ENCODE results near the gene FSTL4. TPM values are rescaled to one million over a fixed set of nuclear protein-coding genes. Genes with fewer than 3 reads are reported as not detected.
"Not testable (repeated sequence)": the region's sequence is repeated elsewhere in the genome, so short reads cannot be mapped to it uniquely, and the experiment has no call there.

The FSTL4 gene
- total RNA-seq, 1 donor from 2014 or later = 0.11 TPM

DNA sequence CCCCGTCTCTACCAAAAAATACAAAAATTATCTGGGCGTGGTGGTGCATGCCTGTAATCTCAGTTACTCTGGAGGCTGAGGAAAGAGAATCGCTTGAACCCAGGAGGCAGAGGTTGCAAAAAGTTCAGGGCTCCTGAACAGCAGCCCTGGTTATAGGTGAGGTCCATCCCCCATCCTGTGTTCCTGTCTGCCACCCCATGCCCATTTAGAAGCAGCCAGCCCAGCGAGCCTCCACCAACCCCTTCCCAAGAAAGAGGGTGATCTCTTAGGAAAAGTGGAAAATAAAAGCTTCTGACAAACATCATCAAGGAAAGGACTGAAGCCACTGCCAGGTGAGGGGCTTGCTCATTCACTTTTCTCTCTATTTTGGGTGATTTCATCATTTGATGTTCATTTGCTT lies 55.8 kb downstream of the FSTL4 start:
- DNase-seq (ENCODE audit: low read depth) = no peak

DNA sequence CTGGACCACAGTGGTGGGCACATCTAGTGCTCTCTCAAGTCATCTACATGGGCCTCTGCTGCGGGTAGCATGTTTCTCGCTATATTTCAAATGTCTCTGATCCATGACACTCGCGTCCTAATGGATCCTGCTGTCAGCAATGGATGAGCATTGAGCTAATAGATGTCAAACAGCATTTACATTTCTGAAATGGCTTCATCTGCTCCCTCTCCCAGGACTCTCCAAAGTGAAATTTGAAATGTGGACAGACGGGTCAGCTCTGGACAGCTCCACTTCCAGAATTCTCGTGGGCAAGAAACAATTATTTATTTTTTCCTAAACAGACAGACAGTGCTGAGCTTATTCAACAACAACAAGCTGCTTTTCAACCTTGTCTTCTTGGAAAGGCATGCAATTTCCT lies 58.1 kb downstream of the FSTL4 start:
- no peak for DNase-seq (ENCODE audit: low read depth)

GRCh38 chr5:133552925-133553525 lies 59.3 kb downstream of the FSTL4 start:
- peak; percentile 44 for DNase-seq (ENCODE audit: low read depth)

GRCh38 chr5:133546500-133546899 lies 65.8 kb downstream of the FSTL4 start:
- no peak for DNase-seq (ENCODE audit: low read depth)

DNA sequence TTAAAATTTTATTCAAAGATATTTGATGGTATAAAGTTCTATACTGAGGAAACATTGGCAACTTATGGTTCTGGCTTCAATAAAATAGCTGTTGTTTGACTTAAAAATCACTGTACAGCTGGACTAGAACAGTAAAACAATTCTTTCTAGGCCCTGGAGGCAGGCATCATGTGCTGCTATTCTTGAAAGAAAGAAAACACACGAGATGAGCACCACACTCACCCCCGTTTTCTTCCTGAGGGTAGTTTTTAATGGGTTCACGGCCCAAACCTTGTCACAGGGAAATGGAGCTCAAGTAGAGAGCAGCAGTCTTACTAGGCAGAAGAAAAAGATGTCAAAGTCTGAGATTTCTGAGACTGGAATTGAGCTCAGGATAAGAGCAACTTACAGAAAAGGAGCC lies 68.0 kb downstream of the FSTL4 start:
- no peak for DNase-seq (ENCODE audit: low read depth)

DNA sequence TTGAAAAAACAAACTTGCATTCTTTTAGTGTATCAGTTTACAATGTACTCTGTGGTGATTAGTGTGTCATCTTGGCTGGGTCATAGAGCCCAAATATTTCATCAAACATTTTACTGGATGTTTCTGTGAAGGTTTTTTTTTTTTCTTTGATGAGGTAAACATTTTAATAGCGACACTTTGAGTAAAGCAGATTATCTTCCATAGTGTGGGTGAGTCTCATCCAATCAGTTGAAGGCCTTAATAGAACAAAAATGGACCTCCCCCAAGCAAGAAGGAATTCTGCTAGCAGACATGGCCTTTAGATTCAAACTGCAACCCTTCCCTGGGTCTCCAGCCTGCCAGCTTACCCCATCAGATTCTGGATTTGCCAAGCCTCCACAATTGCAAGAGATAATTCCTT lies 72.5 kb downstream of the FSTL4 start:
- DNase-seq (ENCODE audit: low read depth) = no peak

GRCh38 chr5:133538718-133539117 lies 73.6 kb downstream of the FSTL4 start:
- no peak for DNase-seq (ENCODE audit: low read depth)

DNA sequence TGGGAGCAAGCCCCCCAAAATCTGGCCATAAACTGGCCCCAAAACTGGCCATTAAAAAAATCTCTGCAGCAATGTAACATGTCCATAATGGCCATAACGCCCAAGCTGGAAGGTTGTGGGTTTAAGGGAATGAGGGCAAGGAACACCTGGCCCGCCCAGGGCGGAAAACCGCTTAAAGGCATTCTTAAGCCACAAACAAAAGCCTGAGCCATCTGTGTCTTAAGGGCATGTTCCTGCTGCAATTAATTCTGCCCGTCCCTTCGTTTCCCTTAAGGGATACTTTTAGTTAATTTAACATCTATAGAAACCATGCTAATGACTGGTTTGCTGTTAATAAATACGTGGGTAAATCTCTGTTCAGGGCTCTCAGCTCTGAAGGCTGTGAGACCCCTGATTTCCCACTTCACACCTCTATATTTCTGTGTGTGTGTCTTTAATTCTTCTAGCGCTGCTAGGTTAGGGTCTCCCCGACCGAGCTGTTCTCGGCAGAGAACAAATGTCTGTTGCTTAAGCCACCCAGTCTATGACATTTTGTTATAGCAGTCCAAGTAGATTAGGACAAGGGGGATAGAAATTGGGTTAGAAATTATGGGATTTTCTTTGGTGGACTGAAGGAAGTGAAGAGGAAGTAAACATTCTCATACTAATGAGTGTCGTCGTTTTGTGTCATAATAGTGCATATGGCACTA lies 77.0 kb downstream of the FSTL4 start:
- DNase-seq (ENCODE audit: low read depth) = not testable (repeated sequence)

- no peak for DNase-seq (ENCODE audit: low read depth)
These were observed 77.8 kb downstream of the FSTL4 start for GRCh38 chr5:133534566-133534965.

DNA sequence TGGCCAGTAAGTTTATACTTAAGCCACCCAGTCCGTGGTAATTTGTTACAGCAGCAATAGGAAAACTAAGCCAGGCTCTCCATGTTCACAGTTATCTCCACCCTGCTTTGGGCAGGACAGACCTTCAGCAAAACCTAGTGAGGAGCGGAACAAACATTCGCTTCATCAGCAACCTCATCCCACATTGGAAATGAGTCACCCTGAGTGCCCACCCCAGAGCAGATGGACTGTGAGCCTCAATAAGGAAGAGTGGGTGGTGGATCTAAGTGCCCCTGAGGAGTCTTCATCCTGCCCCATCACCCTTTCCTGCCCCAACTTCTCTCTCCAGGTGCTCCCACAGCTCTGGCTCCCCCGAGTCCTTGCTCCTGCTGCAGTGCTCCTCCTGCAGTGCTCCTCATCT lies 78.8 kb downstream of the FSTL4 start:
- no peak for DNase-seq (ENCODE audit: low read depth)

GRCh38 chr5:133531594-133531993 lies 80.7 kb downstream of the FSTL4 start:
- peak; percentile 9 for DNase-seq (ENCODE audit: low read depth)

DNA sequence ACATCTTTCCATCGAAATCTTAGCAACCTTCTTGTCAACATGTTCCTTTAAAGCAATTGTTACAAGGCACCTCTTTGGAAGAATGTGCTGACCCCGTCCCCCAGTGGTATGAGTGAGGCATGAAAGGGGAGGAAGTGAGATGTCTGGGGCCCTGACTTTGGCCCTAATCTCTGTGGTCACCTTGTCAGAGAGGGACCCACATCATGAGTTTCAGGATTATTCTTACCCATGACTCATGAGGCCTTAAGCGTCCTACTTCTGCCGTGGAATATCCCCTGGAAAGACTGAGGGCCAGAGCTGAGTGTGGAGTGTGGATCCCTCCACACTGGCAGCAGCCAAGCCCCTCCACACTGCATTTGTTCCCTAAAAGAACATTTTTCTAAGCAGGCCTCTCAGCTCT lies 81.2 kb downstream of the FSTL4 start:
- DNase-seq (ENCODE audit: low read depth) = no peak

DNA sequence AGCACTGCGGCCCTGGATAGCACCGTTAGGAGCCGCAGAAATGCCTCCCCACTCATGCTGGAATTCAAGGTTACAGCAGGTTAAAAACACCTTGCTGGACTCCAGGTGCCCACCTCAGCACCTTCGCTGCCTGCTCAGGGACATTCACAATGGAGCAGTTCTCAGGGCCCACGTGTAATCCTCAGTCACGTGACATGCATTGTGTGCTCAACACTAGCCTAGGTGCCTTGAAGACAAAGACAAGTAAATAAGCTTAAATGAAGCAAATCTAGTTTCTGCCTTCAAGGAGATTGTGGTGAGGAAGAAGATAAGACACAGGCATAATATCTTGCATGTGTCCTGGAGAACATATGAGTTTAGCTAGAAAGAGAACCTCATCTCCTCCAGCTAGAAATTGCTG lies 82.1 kb downstream of the FSTL4 start:
- no peak for DNase-seq (ENCODE audit: low read depth)

DNA sequence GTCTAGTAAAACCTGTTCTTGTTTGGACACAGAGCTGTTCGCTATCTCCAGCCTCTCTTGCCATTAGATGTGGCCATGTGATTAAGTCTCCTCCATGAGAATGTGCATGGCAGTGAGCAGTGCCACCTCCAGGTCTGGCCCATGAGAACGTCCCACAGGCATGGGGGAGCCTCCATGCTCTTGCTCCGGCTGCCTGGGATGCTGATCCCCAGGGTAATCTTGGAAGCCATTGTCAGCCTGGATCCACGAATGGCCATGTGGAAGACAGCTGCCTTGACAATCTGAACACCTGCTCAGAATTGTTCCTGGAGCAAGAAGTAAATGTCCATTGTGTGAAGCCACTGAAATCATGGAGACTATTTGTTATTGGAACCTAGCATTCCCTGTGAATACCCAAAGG lies 83.5 kb downstream of the FSTL4 start:
- no peak for DNase-seq (ENCODE audit: low read depth)

GRCh38 chr5:133527311-133527710 lies 85.0 kb downstream of the FSTL4 start:
- no peak for DNase-seq (ENCODE audit: low read depth)

- no peak for DNase-seq (ENCODE audit: low read depth)
These were observed 86.0 kb downstream of the FSTL4 start for GRCh38 chr5:133526368-133526767.

- no peak for DNase-seq (ENCODE audit: low read depth)
These were observed 87.2 kb downstream of the FSTL4 start for GRCh38 chr5:133525126-133525525.

- no peak for DNase-seq (ENCODE audit: low read depth)
These were observed 87.7 kb downstream of the FSTL4 start for GRCh38 chr5:133524666-133525065.

GRCh38 chr5:133523961-133524586 lies 88.3 kb downstream of the FSTL4 start:
- no peak for DNase-seq (ENCODE audit: low read depth)

DNA sequence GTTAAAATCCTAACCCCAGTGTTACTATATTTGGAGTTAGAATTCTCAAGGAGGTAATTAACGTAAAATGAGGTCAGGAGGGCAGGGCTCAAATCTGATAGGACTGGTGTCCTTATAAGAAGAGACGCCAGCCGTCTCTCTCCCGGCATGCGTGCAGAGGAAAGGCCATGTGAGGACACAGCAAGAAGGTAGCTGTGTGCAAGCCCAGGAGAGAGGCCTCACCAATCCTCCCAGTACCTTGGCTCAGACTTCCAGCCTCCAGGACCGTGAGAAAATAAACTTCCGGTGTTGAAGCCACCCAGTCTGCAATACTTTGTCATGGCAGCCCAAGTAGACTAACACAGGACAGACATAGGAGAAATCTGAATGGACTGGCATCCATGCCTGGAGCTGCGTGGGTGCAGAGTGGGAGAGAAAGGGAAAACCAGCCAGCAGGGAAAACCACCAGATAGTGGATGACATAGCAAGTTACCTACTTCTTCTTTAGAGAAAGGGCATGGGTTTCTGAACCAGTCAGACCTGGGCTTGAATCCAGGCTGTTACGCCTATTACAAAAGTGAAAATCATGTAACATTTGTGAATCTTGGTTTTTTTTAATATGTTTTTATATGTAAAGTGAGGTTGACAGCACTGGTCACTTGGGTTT lies 89.2 kb downstream of the FSTL4 start:
- DNase-seq (ENCODE audit: low read depth) = no peak

- DNase-seq (ENCODE audit: low read depth) = no peak
These were observed 90.5 kb downstream of the FSTL4 start for GRCh38 chr5:133521801-133522200.

GRCh38 chr5:133520991-133521706 lies 91.2 kb downstream of the FSTL4 start:
- DNase-seq (ENCODE audit: low read depth) = no peak

All from myocyte (in vitro differentiated cells).